Urinary bladder (tissue), 4 donors: ENCODE results near the gene C1QTNF8. TPM values are rescaled to one million over a fixed set of nuclear protein-coding genes. Genes with fewer than 3 reads are reported as not detected.
"Not testable (repeated sequence)": the region's sequence is repeated elsewhere in the genome, so short reads cannot be mapped to it uniquely, and the experiment has no call there.

Experiments used
- DNase-seq: peaks from one replicate; pipeline ENCODE4 v3.0.0-alpha.2; 2015; ENCODE audit errors: extremely low spot score
- H3K27ac ChIP-seq: one replicate; pipeline ENCODE4 v1.5.1; 2013; ENCODE audit warnings: low read depth, mild to moderate bottlenecking, moderate library complexity
- H3K36me3 ChIP-seq: one replicate; pipeline ENCODE4 v1.6.1; 2013; ENCODE audit warnings: mild to moderate bottlenecking, moderate library complexity; ENCODE audit not compliant: insufficient read depth
- H3K4me1 ChIP-seq: one replicate; pipeline ENCODE4 v1.6.1; 2013; ENCODE audit warnings: mild to moderate bottlenecking, moderate library complexity; ENCODE audit not compliant: insufficient read depth
- H3K4me3 ChIP-seq: one replicate; pipeline ENCODE4 v1.5.1; 2013; ENCODE audit warnings: low read depth, low read length
- WGBS: extraction: QIAGEN DNeasy Blood & Tissue Kit; methylation state at CpG from one replicate; pipeline ENCODE4 v1.1.7; 2013; 5-methylcytosine and 5-hydroxymethylcytosine counted together
- polyA plus RNA-seq: library from polyadenylated mRNA; stranded (reverse); fragments of 200-250 nt; gene quantifications from one replicate; pipeline ENCODE4 v1.2.3, GENCODE V29; 2013
- total RNA-seq: library from RNA; depleted of rRNA; stranded (reverse); fragments of >200 nt; gene quantifications from one replicate; pipeline ENCODE4 v1.2.3, GENCODE V29; 2014
- donor health status: healthy with polysubstance abuse.
- donor health status: healthy.

Gene C1QTNF8
- total and polyA plus RNA-seq, 2 donors = not detected

DNA sequence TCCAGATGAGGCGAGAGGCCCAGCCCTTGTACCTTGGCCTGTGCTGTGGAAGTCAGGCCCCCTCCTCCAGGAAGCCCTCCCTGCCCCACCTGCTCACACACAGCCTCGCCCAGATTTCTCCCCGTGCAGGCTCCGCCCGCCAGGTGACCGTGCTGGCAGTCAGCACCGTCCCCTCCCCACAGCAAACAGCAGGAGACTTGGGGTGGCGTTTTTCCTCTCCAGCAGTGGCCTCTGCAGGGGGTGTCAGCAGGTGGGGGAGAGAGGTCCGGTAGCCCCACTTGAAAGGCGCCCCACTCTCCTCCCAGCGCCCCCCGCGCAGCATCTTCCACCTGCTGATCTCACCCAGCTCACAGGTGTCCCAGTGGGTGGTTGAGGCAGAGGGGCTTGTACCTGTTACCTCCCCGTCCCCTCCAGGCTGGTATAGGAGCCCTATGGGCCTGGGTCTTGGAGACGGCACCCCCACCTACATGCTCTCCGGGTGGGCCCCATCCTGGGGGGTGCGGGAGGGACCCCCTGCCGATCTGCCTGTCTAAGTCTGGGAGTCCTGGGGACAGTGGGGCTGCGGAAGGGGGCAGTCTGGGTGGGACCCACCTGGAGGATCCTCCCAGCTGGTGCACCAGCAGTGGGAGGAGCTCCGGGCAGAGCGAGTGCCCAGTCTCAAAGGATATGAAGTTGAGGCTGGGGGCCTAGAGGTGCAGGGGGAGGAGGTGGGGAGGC, 4.2 kb upstream of the C1QTNF8 start:
- Histone ChIP-seq H3K27ac (no peak overlapping the region), H3K4me3 (no peak overlapping the region), H3K4me1 (no peaks in the 10 kb centered on the region), H3K36me3 (no peaks in the 10 kb centered on the region)
- 63% methylated on average over 20 of the region's 21 CpGs for WGBS
- no peak for DNase-seq

DNA sequence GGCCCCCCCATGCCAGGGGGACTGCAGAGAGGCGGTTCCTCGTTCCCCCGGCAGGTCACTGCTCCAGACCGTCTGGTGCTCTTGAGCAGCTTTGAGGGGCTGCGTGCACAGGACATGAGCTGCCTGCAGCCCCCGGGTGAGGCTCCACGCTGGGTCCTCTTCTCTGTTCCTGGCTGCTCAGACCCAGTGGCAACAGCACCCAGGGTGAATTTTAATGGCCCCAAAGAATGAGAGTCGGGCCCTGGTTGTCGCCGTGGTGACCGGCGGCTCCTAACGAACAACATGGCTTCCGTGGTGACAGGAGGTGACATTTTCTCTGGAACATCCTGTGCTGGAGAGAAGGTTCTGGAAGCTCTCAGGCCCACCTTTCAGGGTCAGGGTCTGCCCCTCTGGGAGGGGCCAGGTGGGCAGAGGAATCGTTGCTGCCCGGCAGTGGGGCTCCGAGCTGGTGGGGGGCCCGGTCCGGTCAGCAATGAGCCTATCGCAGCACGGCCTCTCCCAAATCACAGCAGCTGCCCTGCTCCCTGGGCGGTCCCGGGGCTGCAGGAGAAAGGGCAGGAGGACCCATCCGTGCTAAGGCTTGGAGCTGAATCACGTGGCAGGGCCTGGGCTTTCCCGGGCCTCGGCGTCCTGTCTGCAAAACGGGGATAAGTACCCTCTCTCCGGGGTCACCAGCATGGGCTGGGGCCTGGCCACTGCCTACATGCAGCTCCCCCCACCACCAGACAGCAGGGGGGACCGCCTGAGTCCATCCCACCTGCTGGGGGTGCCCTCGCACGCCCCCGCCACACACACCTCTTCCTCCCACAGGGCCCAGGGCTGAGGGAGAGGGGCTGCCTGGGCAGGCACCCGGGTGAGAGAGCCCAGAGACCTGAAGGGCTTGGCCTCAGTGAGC, 3.4 kb upstream of the C1QTNF8 start:
- Histone ChIP-seq H3K4me1 (no peaks in the 10 kb centered on the region), H3K36me3 (no peaks in the 10 kb centered on the region), H3K27ac (no peak overlapping the region), H3K4me3 (no peak overlapping the region)
- no peak for DNase-seq
- WGBS = 57% methylated on average over 35 of the region's 35 CpGs

DNA sequence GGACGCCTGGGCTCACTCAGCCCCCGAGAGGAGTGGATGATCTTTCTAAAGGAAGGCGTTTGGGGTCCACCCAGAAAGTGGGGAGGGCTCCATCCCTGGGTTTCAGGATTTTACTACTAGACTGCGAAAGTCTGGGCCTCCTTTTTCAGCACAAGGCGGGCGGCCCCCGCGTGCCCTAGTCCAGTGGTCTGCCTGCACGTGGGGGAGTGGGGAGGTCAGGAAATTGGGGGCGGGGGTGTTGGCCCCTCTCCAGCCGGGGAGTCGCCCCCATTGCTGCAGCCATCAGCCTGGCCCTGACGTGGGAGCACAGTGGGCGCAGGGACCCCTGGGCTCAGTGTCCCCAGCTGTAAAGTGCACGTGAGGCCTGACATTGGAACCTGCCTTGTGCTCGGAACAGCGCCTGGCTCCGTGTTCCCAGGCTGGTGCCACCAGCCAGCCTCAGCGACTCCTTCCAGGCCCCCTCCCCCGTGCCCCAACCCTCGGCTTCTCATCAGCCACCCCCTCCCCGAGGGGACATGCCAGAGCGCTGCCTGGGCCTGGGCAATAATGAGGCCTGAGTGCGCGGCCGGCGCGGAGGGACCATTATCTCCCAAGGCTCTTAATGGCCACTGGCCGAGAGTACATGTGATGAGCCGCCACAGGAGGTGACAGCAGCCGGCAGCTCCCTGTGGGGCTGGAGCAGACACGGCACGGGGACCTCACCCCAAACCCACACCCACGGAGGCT, 2.4 kb upstream of the C1QTNF8 start:
- no peaks in the 10 kb centered on the region for H3K36me3 ChIP-seq
- no peaks in the 10 kb centered on the region for H3K4me1 ChIP-seq
- H3K27ac ChIP-seq = no peak overlapping the region
- WGBS = 52% methylated on average over 34 of the region's 34 CpGs
- H3K4me3 ChIP-seq = no peak overlapping the region
- no peak for DNase-seq

DNA sequence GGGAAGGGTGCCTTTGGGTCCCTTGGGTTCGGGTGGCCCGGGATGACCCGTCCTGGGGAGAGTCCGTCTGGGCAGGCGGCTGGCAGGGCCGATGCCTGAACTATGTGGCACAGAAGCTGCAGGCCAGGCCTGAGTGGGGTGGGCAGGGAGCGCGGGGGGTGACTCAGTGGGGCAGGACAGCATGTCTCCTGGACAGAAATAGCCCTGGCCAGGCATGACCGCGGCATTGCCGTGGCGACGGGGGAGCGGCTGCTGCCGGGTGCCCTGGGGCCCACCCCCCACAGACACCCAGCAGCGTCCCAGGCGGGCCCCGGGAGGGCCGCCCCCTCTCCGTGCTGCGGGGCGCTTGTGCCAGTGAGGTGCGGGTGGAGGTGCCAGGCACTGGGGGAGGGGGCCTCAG, 1.8 kb upstream of the C1QTNF8 start:
- 70% methylated on average over 23 of the region's 23 CpGs for WGBS
- Histone ChIP-seq H3K4me1 (no peaks in the 10 kb centered on the region), H3K27ac (no peak overlapping the region), H3K36me3 (no peaks in the 10 kb centered on the region), H3K4me3 (no peak overlapping the region)
- no peak for DNase-seq

DNA sequence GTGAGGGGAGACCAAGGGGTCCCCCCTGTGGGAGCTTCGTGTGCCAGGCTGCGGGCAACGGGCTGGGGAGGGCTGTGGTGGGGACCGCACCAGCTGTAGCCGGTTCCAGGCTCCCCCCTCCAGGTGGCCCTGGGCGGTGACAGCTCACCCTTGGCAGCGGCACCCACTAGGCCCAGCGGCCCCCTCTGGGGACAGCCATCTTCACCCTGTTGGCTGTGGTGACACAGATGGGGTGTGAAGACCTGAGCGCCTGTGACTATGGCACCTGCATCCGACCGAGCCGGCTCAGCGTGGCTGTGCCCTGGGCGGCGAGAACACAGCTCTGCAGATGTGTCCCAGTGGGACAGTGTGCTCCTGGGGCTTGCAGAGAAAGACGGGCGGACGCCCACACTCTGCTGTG, 1.1 kb upstream of the C1QTNF8 start:
- 84% methylated on average over 18 of the region's 18 CpGs for WGBS
- Histone ChIP-seq H3K36me3 (no peaks in the 10 kb centered on the region), H3K4me3 (no peak overlapping the region), H3K27ac (no peak overlapping the region), H3K4me1 (no peaks in the 10 kb centered on the region)
- DNase-seq = no peak

DNA sequence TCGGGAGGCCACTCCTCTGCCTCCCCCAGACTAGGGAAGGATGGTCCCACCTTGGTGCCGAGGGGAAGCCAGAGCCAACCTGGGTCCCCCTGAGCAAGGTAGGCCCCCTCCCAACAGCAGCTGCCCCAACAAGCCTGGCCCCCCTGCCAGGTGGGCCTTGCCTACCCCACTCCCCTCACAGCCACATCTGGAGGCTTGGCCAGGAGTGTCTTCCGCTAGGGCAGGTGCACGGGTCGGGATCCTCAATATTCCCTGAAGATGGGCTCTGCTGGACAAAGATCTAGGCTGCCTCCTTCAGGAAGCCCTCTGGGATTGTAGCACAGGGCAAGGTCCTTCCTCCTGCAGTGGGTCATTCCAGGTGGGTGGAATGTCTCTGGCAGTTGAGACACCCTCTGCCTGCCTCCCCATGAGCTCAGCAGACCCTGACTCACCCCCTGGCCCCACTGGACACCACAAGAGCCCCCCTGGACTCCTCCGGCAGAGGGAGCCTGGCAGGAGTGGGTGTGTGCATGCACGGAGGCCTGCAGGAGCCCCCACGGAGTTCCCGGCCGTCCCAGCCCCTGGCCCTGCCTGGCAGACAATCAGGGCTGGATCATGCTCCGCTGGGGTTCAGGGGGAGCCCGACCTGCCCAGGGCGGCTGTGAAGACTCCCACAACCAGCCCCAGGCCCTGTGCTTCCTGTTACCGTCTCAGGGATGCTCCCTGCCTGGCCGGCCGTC, 435 bp downstream of the C1QTNF8 start:
- Histone ChIP-seq H3K4me1 (no peaks in the 10 kb centered on the region), H3K36me3 (no peaks in the 10 kb centered on the region), H3K27ac (no peak overlapping the region), H3K4me3 (no peak overlapping the region)
- no peak for DNase-seq
- WGBS = 65% methylated on average over 16 of the region's 16 CpGs

DNA sequence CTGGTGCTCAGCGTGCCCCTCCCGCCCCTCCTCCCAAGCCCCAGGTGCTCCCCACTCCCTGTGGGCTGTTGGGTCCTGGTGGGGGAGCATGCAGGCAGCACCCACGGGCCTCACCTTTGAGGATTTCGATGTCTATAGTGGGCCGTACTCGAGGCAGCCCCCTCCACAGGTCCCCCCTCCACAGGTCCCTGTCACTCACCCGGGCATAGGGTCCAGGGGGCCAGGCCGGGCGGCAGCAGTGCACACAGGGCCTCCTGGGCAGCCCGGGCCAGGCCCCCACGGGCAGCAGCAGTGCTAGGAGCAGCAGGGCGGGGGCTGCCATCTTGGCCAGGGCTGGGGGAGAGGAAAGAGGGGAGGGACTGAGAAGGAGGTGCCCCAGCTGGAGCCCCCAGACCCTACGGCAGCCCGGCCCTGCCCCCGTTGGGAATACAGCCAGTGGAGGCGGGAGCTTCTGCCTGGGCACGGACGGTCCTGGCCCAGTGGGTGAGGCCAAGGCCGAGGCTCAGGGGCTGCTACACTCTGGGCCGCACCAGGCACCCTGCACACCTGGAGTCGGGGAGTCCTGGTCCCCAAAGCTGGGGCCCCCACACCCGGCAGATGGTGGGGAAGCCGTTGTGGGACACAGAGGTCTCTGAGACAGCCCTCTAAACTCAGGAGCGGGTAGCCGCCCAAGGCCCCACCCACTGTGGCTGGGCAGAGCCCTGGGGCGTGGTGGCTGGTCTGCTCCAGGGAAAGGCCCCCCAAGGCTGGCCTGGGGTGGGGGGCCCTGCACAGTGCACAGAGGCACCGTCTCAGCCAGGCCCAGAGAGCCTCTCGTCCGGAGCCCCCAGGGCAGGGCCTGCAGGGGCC, 1.2 kb downstream of the C1QTNF8 start:
- no peak for DNase-seq
- 61% methylated on average over 29 of the region's 29 CpGs for WGBS
- H3K4me1 ChIP-seq = no peaks in the 10 kb centered on the region
- H3K4me3 ChIP-seq = no peak overlapping the region
- no peaks in the 10 kb centered on the region for H3K36me3 ChIP-seq
- no peak overlapping the region for H3K27ac ChIP-seq

DNA sequence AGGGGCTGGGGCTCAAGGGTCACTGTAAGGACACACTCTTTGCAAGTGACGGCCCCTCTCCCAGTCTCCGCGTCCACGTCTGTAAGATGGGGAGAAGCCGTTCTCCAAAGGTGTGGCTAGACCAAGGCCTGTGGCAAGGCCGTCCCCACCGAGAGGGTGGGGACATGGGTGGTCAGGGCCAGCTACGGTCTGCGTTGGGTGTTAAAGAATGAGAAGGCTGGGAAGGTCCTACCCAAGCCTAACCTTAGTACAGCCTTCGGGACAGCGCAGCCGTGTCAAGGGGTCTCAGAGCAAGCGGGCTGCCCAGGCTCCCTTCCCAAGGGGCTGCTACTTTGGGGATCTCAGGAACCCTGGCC, 1.9 kb downstream of the C1QTNF8 start:
- DNase-seq = no peak
- Histone ChIP-seq H3K4me3 (no peak overlapping the region), H3K27ac (no peak overlapping the region), H3K36me3 (no peaks in the 10 kb centered on the region), H3K4me1 (no peaks in the 10 kb centered on the region)
- WGBS = 70% methylated on average over 13 of the region's 13 CpGs

DNA sequence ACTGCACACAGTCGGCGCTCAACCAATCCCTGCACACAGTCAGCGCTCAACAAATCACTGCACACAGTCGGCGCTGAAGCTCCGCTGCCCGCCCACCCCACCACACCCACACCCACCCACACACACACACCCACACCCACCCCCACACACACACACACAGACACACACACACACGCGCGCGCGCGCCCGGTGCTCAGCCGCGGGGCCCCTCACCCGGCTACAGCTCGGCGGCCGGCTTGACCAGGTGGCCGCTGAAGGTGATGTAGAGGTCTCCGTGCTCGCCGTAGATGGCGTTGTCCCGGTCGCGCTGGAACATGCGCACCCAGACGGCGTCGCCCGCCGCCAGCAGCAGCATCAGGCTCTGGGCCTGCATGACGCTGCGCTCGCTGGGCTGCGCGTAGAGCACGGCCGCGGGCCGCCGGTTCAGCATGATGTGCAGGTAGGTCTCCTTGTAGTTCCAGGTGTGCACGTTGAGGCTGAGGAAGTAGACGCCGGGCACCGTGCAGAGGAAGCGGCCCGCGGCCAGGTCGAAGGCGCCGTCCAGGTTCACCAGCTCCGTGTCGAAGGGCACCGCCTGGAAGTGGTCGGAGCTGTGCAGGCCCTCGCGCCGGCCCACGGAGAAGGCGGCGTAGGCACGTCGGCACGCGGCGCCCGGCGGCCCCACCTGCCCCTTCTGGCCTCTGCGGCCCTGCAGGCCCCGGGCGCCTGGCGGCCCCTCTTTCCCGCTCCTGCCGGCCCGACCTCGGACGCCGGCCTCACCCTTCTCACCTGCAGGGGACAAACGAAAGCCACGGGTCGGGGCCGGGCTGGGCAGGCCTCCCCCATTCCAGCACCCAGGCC, 2.5 kb downstream of the C1QTNF8 start:
- no peak for DNase-seq
- Histone ChIP-seq H3K4me1 (no peaks in the 10 kb centered on the region), H3K36me3 (no peaks in the 10 kb centered on the region), H3K4me3 (no peak overlapping the region), H3K27ac (no peak overlapping the region)
- WGBS = 55% methylated on average over 85 of the region's 85 CpGs

DNA sequence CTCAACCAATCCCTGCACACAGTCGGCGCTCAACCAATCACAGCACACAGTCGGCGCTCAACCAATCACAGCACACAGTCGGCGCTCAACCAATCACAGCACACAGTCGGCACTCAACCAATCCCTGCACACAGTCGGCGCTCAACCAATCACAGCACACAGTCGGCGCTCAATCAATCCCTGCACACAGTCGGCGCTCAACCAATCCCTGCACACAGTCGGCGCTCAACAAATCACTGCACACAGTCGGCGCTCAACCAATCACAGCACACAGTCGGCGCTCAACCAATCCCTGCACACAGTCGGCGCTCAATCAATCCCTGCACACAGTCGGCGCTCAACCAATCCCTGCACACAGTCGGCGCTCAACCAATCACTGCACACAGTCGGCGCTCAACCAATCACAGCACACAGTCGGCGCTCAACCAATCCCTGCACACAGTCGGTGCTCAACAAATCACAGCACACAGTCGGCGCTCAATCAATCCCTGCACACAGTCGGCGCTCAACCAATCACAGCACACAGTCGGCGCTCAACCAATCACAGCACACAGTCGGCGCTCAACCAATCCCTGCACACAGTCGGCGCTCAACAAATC, 3.3 kb downstream of the C1QTNF8 start:
- H3K4me3 ChIP-seq, H3K4me1 ChIP-seq, H3K36me3 ChIP-seq, DNase-seq, H3K27ac ChIP-seq: not testable (repeated sequence)
- 95% methylated on average over 31 of the region's 40 CpGs for WGBS

DNA sequence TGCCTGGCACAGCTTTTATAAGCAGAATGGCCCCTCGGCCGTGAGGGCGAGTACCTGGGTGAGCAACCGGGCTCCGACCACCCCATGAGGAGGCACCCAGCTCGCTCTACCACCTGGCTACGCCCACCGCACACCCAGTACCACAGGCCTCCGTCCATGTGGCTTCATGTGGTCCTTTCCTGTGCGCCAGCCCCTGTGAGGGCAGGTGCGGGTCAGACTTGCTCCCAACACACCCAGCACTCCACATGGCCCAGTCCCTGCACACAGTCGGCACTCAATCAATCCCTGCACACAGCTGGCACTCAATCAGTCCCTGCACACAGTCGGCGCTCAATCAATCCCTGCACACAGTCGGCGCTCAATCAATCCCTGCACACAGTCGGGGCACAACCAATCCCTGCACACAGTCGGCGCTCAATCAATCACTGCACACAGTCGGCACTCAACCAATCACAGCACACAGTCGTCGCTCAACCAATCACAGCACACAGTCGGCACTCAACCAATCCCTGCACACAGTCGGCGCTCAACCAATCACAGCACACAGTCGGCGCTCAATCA, 4.0 kb downstream of the C1QTNF8 start:
- DNase-seq = no peak
- Histone ChIP-seq H3K36me3 (no peaks in the 10 kb centered on the region), H3K4me1 (no peaks in the 10 kb centered on the region), H3K4me3 (no peak overlapping the region), H3K27ac (no peak overlapping the region)
- 97% methylated on average over 27 of the region's 27 CpGs for WGBS
